ENCODE measurements around the gene PCDHGC3.
"Not testable (repeated sequence)": the region's sequence is repeated elsewhere in the genome, so short reads cannot be mapped to it uniquely, and the experiment has no call there.

DNA sequence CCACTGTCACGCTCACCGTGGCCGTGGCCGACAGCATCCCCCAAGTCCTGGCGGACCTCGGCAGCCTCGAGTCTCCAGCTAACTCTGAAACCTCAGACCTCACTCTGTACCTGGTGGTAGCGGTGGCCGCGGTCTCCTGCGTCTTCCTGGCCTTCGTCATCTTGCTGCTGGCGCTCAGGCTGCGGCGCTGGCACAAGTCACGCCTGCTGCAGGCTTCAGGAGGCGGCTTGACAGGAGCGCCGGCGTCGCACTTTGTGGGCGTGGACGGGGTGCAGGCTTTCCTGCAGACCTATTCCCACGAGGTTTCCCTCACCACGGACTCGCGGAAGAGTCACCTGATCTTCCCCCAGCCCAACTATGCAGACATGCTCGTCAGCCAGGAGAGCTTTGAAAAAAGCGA lies 43.0 kb upstream of the PCDHGC3 start:
- TF ChIP-seq, protein P1, sequence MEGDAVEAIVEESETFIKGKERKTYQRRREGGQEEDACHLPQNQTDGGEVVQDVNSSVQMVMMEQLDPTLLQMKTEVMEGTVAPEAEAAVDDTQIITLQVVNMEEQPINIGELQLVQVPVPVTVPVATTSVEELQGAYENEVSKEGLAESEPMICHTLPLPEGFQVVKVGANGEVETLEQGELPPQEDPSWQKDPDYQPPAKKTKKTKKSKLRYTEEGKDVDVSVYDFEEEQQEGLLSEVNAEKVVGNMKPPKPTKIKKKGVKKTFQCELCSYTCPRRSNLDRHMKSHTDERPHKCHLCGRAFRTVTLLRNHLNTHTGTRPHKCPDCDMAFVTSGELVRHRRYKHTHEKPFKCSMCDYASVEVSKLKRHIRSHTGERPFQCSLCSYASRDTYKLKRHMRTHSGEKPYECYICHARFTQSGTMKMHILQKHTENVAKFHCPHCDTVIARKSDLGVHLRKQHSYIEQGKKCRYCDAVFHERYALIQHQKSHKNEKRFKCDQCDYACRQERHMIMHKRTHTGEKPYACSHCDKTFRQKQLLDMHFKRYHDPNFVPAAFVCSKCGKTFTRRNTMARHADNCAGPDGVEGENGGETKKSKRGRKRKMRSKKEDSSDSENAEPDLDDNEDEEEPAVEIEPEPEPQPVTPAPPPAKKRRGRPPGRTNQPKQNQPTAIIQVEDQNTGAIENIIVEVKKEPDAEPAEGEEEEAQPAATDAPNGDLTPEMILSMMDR (IDR thresholded peaks at IDR 0.05), result not testable (repeated sequence)
- TF ChIP-seq POLR2AphosphoS5 (IDR thresholded peaks at IDR 0.05), result not testable (repeated sequence)

Measured in sigmoid colon (tissue), 4 donors.